Activated naive CD4-positive, alpha-beta T cell treated with anti-CD3 and anti-CD28 coated beads, Interleukin-2, amount 10 ng/mL, durations not matched to agents 7 days and 5 days (primary cell): Measurements from ENCODE around the gene STOX2.

Experiments used
- CTCF ChIA-PET: fragments of 350-600 bp; sonication (Branson Sonifier 250); formaldehyde crosslinking; loops from one replicate; lab custom pipeline; 2021; ENCODE audit warnings: antibody characterized with exemption; lab: Charles Lee
- DNase-seq: peaks from one replicate; pipeline ENCODE4 v3.0.0-alpha.2; 2020
- H3K27ac Mint-ChIP-seq: one replicate; pipeline ENCODE4 v1.8.0; 2021; ENCODE audit warnings: mild to moderate bottlenecking, moderate library complexity, mixed read lengths
- H3K27me3 Mint-ChIP-seq: one replicate; pipeline ENCODE4 v1.8.0; 2021; ENCODE audit warnings: mild to moderate bottlenecking, mixed read lengths
- H3K36me3 Mint-ChIP-seq: one replicate; pipeline ENCODE4 v1.8.0; 2021; ENCODE audit warnings: mixed read lengths
- H3K4me1 Mint-ChIP-seq: one replicate; pipeline ENCODE4 v1.8.0; 2021; ENCODE audit warnings: mixed read lengths
- H3K4me3 Mint-ChIP-seq: one replicate; pipeline ENCODE4 v1.8.0; 2021; ENCODE audit warnings: mild to moderate bottlenecking, moderate library complexity, mixed read lengths
- H3K9me3 Mint-ChIP-seq: one replicate; pipeline ENCODE4 v1.8.0; 2021; ENCODE audit warnings: mixed read lengths

STOX2 gene

GRCh38 chr4:183907871-183908683 is 3.0 kb downstream of the STOX2 start:
- Mint-ChIP-seq H3K27ac (no peak overlapping the region), H3K4me3 (no peak overlapping the region), H3K36me3 (no peaks in the 10 kb centered on the region), H3K27me3 (peaks cover 62% of the 10 kb centered on the region), H3K9me3 (no peaks in the 10 kb centered on the region), H3K4me1 (peaks cover 4% of the 10 kb centered on the region)
- DNase-seq = no peak
- CTCF ChIA-PET = no interaction called here

- Mint-ChIP-seq H3K36me3 (no peaks in the 10 kb centered on the region), H3K27me3 (peaks cover 51% of the 10 kb centered on the region), H3K9me3 (no peaks in the 10 kb centered on the region), H3K4me3 (no peak overlapping the region), H3K4me1 (peaks cover 4% of the 10 kb centered on the region), H3K27ac (no peak overlapping the region)
- no peak for DNase-seq
- CTCF ChIA-PET = no interaction called here
These were observed 4.1 kb downstream of the STOX2 start for GRCh38 chr4:183909187-183909586.

GRCh38 chr4:183909801-183910200 is 4.7 kb downstream of the STOX2 start:
- Mint-ChIP-seq H3K36me3 (no peaks in the 10 kb centered on the region), H3K4me3 (no peak overlapping the region), H3K4me1 (peaks cover 3% of the 10 kb centered on the region), H3K27me3 (peaks cover 46% of the 10 kb centered on the region), H3K27ac (no peak overlapping the region), H3K9me3 (no peaks in the 10 kb centered on the region)
- CTCF ChIA-PET = no interaction called here
- no peak for DNase-seq

GRCh38 chr4:183912585-183912984 is 7.5 kb downstream of the STOX2 start:
- DNase-seq = no peak
- CTCF ChIA-PET = no interaction called here
- no peaks in the 10 kb centered on the region for H3K36me3 Mint-ChIP-seq
- H3K9me3 Mint-ChIP-seq = no peaks in the 10 kb centered on the region
- H3K4me3 Mint-ChIP-seq = no peak overlapping the region
- H3K4me1 Mint-ChIP-seq = no peaks in the 10 kb centered on the region
- H3K27me3 Mint-ChIP-seq = peaks cover 19% of the 10 kb centered on the region
- H3K27ac Mint-ChIP-seq = no peak overlapping the region

- no peak for DNase-seq
- Mint-ChIP-seq H3K4me3 (no peak overlapping the region), H3K4me1 (no peaks in the 10 kb centered on the region), H3K36me3 (no peaks in the 10 kb centered on the region), H3K27me3 (no peaks in the 10 kb centered on the region), H3K27ac (no peak overlapping the region), H3K9me3 (no peaks in the 10 kb centered on the region)
- CTCF ChIA-PET = no interaction called here
These were observed 10.9 kb downstream of the STOX2 start for GRCh38 chr4:183915976-183916375.

- peaks cover 3% of the 10 kb centered on the region for H3K27me3 Mint-ChIP-seq
- H3K27ac Mint-ChIP-seq = no peak overlapping the region
- no peaks in the 10 kb centered on the region for H3K9me3 Mint-ChIP-seq
- H3K4me1 Mint-ChIP-seq = no peaks in the 10 kb centered on the region
- H3K4me3 Mint-ChIP-seq = no peak overlapping the region
- CTCF ChIA-PET = no interaction called here
- DNase-seq = no peak
- H3K36me3 Mint-ChIP-seq = no peaks in the 10 kb centered on the region
These were observed 13.6 kb downstream of the STOX2 start for GRCh38 chr4:183918696-183919095.

- CTCF ChIA-PET = no interaction called here
- Mint-ChIP-seq H3K36me3 (no peaks in the 10 kb centered on the region), H3K9me3 (no peaks in the 10 kb centered on the region), H3K4me1 (no peaks in the 10 kb centered on the region), H3K4me3 (no peak overlapping the region), H3K27me3 (peaks cover 7% of the 10 kb centered on the region), H3K27ac (no peak overlapping the region)
- no peak for DNase-seq
These were observed 14.0 kb downstream of the STOX2 start for GRCh38 chr4:183919141-183919540.

- DNase-seq = no peak
- Mint-ChIP-seq H3K4me1 (no peaks in the 10 kb centered on the region), H3K4me3 (no peak overlapping the region), H3K36me3 (no peaks in the 10 kb centered on the region), H3K27ac (no peak overlapping the region), H3K27me3 (peaks cover 14% of the 10 kb centered on the region), H3K9me3 (no peaks in the 10 kb centered on the region)
- CTCF ChIA-PET = no interaction called here
These were observed 15.4 kb downstream of the STOX2 start for GRCh38 chr4:183920512-183920911.

GRCh38 chr4:183921335-183921734 is 16.2 kb downstream of the STOX2 start:
- no peaks in the 10 kb centered on the region for H3K4me1 Mint-ChIP-seq
- CTCF ChIA-PET = no interaction called here
- no peaks in the 10 kb centered on the region for H3K9me3 Mint-ChIP-seq
- no peak overlapping the region for H3K4me3 Mint-ChIP-seq
- H3K27me3 Mint-ChIP-seq = peaks cover 14% of the 10 kb centered on the region
- no peak for DNase-seq
- H3K27ac Mint-ChIP-seq = no peak overlapping the region
- H3K36me3 Mint-ChIP-seq = no peaks in the 10 kb centered on the region

GRCh38 chr4:183924362-183925044 is 19.4 kb downstream of the STOX2 start:
- Mint-ChIP-seq H3K4me1 (no peaks in the 10 kb centered on the region), H3K27ac (no peak overlapping the region), H3K36me3 (no peaks in the 10 kb centered on the region), H3K27me3 (peaks cover 18% of the 10 kb centered on the region), H3K4me3 (no peak overlapping the region), H3K9me3 (no peaks in the 10 kb centered on the region)
- CTCF ChIA-PET = no interaction called here
- DNase-seq = no peak

- Mint-ChIP-seq H3K36me3 (no peaks in the 10 kb centered on the region), H3K27ac (no peak overlapping the region), H3K9me3 (no peaks in the 10 kb centered on the region), H3K4me3 (no peak overlapping the region), H3K4me1 (no peaks in the 10 kb centered on the region), H3K27me3 (peaks cover 18% of the 10 kb centered on the region)
- CTCF ChIA-PET = no interaction called here
- DNase-seq = no peak
These were observed 21.8 kb downstream of the STOX2 start for GRCh38 chr4:183926950-183927349.

- Mint-ChIP-seq H3K4me1 (no peaks in the 10 kb centered on the region), H3K36me3 (no peaks in the 10 kb centered on the region), H3K9me3 (no peaks in the 10 kb centered on the region), H3K27ac (no peak overlapping the region), H3K27me3 (peaks cover 3% of the 10 kb centered on the region), H3K4me3 (no peak overlapping the region)
- CTCF ChIA-PET = no interaction called here
- no peak for DNase-seq
These were observed 27.5 kb downstream of the STOX2 start for GRCh38 chr4:183932576-183932975.

GRCh38 chr4:183934761-183935160 is 29.7 kb downstream of the STOX2 start:
- Mint-ChIP-seq H3K27ac (no peak overlapping the region), H3K36me3 (no peaks in the 10 kb centered on the region), H3K4me3 (no peak overlapping the region), H3K27me3 (no peaks in the 10 kb centered on the region), H3K4me1 (no peaks in the 10 kb centered on the region), H3K9me3 (no peaks in the 10 kb centered on the region)
- no peak for DNase-seq
- CTCF ChIA-PET = no interaction called here

GRCh38 chr4:183935355-183936005 is 30.4 kb downstream of the STOX2 start:
- Mint-ChIP-seq H3K36me3 (no peaks in the 10 kb centered on the region), H3K4me3 (no peak overlapping the region), H3K9me3 (no peaks in the 10 kb centered on the region), H3K27ac (no peak overlapping the region), H3K27me3 (no peaks in the 10 kb centered on the region), H3K4me1 (no peaks in the 10 kb centered on the region)
- CTCF ChIA-PET = no interaction called here
- DNase-seq = no peak

GRCh38 chr4:183936047-183936446 is 30.9 kb downstream of the STOX2 start:
- Mint-ChIP-seq H3K4me1 (no peaks in the 10 kb centered on the region), H3K27ac (no peak overlapping the region), H3K36me3 (no peaks in the 10 kb centered on the region), H3K27me3 (no peaks in the 10 kb centered on the region), H3K9me3 (no peaks in the 10 kb centered on the region), H3K4me3 (no peak overlapping the region)
- DNase-seq = no peak
- CTCF ChIA-PET = no interaction called here
